Panc1 (cell line): Measurements from ENCODE around the gene ZNF584. TPM values are rescaled to one million over a fixed set of nuclear protein-coding genes. Genes with fewer than 3 reads are reported as not detected.

Experiments used
- ATAC-seq: fragments of 200-7000 bp; cut with Tn5 transposase; 2 replicates; pipeline ENCODE4 v1.9.1; 2020; ENCODE audit warnings: mild to moderate bottlenecking, moderate library complexity
- BruUV-seq: library from RNA; stranded (reverse); fragments of 400-500 nt; replicated peaks from 2 replicates; lab custom pipeline; 2021; lab: Mats Ljungman, UMichigan
- CTCF ChIA-PET: fragments of 300-600 bp; sonication (Branson Sonifier 250); formaldehyde crosslinking; loops from one replicate; lab custom pipeline; 2022; ENCODE audit warnings: antibody characterized with exemption; lab: Charles Lee
- POLR2A ChIA-PET: fragments of 300-600 bp; sonication (Branson Sonifier 250); formaldehyde crosslinking; loops from one replicate; lab custom pipeline; 2022; ENCODE audit warnings: antibody characterized with exemption; lab: Charles Lee
- DNase-seq: peaks from one replicate; pipeline ENCODE4 v3.0.0-alpha.2; 2010; ENCODE audit warnings: low read depth, low spot score
- H3K27ac ChIP-seq: 2 replicates; pipeline ENCODE4 v1.5.1; 2011; ENCODE audit warnings: mild to moderate bottlenecking, low read length, inconsistent platforms
- H3K27me3 ChIP-seq: fragments of 200-500 bp; sonication (Bioruptor generic); 2 replicates; pipeline ENCODE4 v1.6.0; 2014; ENCODE audit warnings: low read length, inconsistent platforms; ENCODE audit not compliant: control insufficient read depth, insufficient read depth
- H3K36me3 ChIP-seq: fragments of 200-500 bp; sonication (Bioruptor generic); 2 replicates; pipeline ENCODE4 v1.5.1; 2014; ENCODE audit warnings: inconsistent platforms, mild to moderate bottlenecking, low read length, moderate library complexity; ENCODE audit not compliant: control insufficient read depth, insufficient read depth
- H3K4me1 ChIP-seq: 2 replicates; pipeline ENCODE4 v1.5.1; 2011; ENCODE audit warnings: inconsistent platforms, mild to moderate bottlenecking, low read length, moderate library complexity; ENCODE audit not compliant: control insufficient read depth, insufficient read depth
- H3K4me3 ChIP-seq, 2 experiments: 2 replicates each; pipeline ENCODE4 v1.5.1; 2011 to 2012; ENCODE audit warnings: low read depth in 2 of 2, low read length in 2 of 2, mild to moderate bottlenecking in 2 of 2, inconsistent platforms in 1 of 2, moderate library complexity in 1 of 2
- H3K9me3 ChIP-seq: fragments of 200-500 bp; sonication (Bioruptor generic); 2 replicates; pipeline ENCODE4 v1.5.1; 2014; ENCODE audit warnings: low read depth, mild to moderate bottlenecking, inconsistent platforms, low read length, moderate library complexity; ENCODE audit not compliant: control insufficient read depth, insufficient read depth
- CTCF ChIP-seq: fragments of 450-650 bp; IDR thresholded peaks from 2 replicates; pipeline ENCODE4 v1.5.1; 2017; ENCODE audit warnings: mild to moderate bottlenecking
- POLR2AphosphoS5 ChIP-seq: IDR thresholded peaks from 2 replicates; pipeline ENCODE4 v1.6.1; 2012; ENCODE audit warnings: mild to moderate bottlenecking, low read depth, low read length, moderate library complexity
- REST ChIP-seq, 2 experiments: IDR thresholded peaks; 2 replicates each; pipeline ENCODE4 v1.6.1; 2011 to 2012; ENCODE audit warnings: low read depth in 2 of 2, control low read depth in 1 of 2, low read length in 1 of 2, mild to moderate bottlenecking in 1 of 2, moderate library complexity in 1 of 2; ENCODE audit not compliant: insufficient read depth in 1 of 2
- SIN3A ChIP-seq: IDR thresholded peaks from 2 replicates; pipeline ENCODE4 v1.6.1; 2012; ENCODE audit warnings: low read depth, mild to moderate bottlenecking, low read length, moderate library complexity, borderline replicate concordance; ENCODE audit not compliant: insufficient read depth
- TCF7L2 ChIP-seq: IDR thresholded peaks from 2 replicates; pipeline ENCODE4 v1.6.1; 2011; ENCODE audit warnings: mild to moderate bottlenecking, low read depth, low read length, inconsistent platforms
- in situ Hi-C: cut with HindIII; loops from 2 replicates; pipeline ENCODE4 v1.10.0; 2016; ENCODE audit warnings: low sequenced_read_pairs, low pct_unique_long_range_greater_than_20kb
- intact Hi-C: fragments of 100-400 bp; cut with micrococcal nuclease; formaldehyde crosslinking; loops from one replicate; pipeline ENCODE4 v1.10.0; 2022; ENCODE audit not compliant: unreplicated experiment
- total RNA-seq: library from RNA; stranded (reverse); gene quantifications from one replicate; pipeline ENCODE4 v1.2.1, GENCODE V29; 2021; ENCODE audit not compliant: unreplicated experiment

Gene ZNF584
- total RNA-seq, 1 experiment from 2014 or later = 29.0 TPM

GRCh38 chr19:58368561-58369360 lies 39.7 kb upstream of the ZNF584 start:
- intact Hi-C loops = no loop called here
- no TSS peak for BruUV-seq
- no peak for DNase-seq

GRCh38 chr19:58372311-58373133 lies 35.9 kb upstream of the ZNF584 start:
- intact Hi-C loops (no loop called here), in situ Hi-C loops (no loop called here)
- CTCF ChIA-PET = no interaction called here
- Histone ChIP-seq H3K9me3 (no peaks in the 10 kb centered on the region), H3K27ac (no peak overlapping the region), H3K4me3 (no peak overlapping the region), H3K36me3 (no peaks in the 10 kb centered on the region), H3K27me3 (no peaks in the 10 kb centered on the region), H3K4me1 (no peaks in the 10 kb centered on the region)
- TF ChIP-seq TCF7L2 (no peak), POLR2AphosphoS5 (no peak), REST (IDR thresholded peaks at IDR 0.05; ENCODE audit: insufficient read depth in 1 of 2, low read depth in 2 of 2, low read length in 1 of 2) (no peak), CTCF (no peak), SIN3A (no peak)
- ATAC-seq = peak; percentile 48; the same call in 1 of the 2 replicates
- no TSS peak for BruUV-seq
- POLR2A ChIA-PET = no interaction called here
- DNase-seq = no peak

More at GRCh38 chr19:58368561-58369360, 39.7 kb upstream of the ZNF584 start:
- no peaks in the 10 kb centered on the region for H3K36me3 ChIP-seq
- no peaks in the 10 kb centered on the region for H3K9me3 ChIP-seq
- CTCF ChIA-PET = no interaction called here
- H3K4me3 ChIP-seq = no peak overlapping the region
- TF ChIP-seq POLR2AphosphoS5 (no peak), CTCF (no peak), SIN3A (no peak)
- no peak overlapping the region for H3K27ac ChIP-seq
- POLR2A ChIA-PET = no interaction called here
- in situ Hi-C loops = no loop called here
- no peak for ATAC-seq
- H3K27me3 ChIP-seq = no peaks in the 10 kb centered on the region
- no peaks in the 10 kb centered on the region for H3K4me1 ChIP-seq
